Gastrocnemius medialis (tissue), 4 donors: ENCODE data around the gene DMD. TPM values are rescaled to one million over a fixed set of nuclear protein-coding genes. Genes with fewer than 3 reads are reported as not detected.
A peak's percentile ranks its signal among the peaks of the same experiment; 100 is the strongest.

Source experiments
- ATAC-seq, 2 donors: fragments of 150-250 bp; one replicate each; pipeline ENCODE4 v1.9.1; 2016
- DNase-seq, 2 donors: peaks; one replicate each; pipeline ENCODE4 v3.0.0-alpha.2; 2019
- H3K27ac ChIP-seq, 4 donors: fragments of 200-600 bp; sonication (generic); 1 replicate in 1 of 4; 2 replicates in 3 of 4; pipeline ENCODE4 v1.5.1; 2016 to 2018; ENCODE audit warnings: mild to moderate bottlenecking in 2 of 4, moderate library complexity in 1 of 4
- H3K27me3 ChIP-seq, 3 donors: fragments of 200-600 bp; sonication (generic) in 2 of 3; 1 replicate in 1 of 3; 2 replicates in 2 of 3; pipeline versions ENCODE4 v1.5.1 to v1.6.0; 2016 to 2019; ENCODE audit warnings: mild to moderate bottlenecking in 1 of 3, moderate library complexity in 1 of 3
- H3K36me3 ChIP-seq, 2 donors: fragments of 200-600 bp; sonication (generic) in 1 of 2; one replicate each; pipeline ENCODE4 v1.5.1; 2017 to 2018
- H3K4me1 ChIP-seq, 2 donors: fragments of 200-600 bp; sonication (generic) in 1 of 2; one replicate each; pipeline ENCODE4 v1.5.1; 2016 to 2017; ENCODE audit warnings: mild to moderate bottlenecking in 2 of 2
- H3K4me3 ChIP-seq, 4 donors: fragments of 200-600 bp; sonication (generic) in 3 of 4; 1 replicate in 1 of 4; 2 replicates in 3 of 4; pipeline ENCODE4 v1.5.1; 2016 to 2019; ENCODE audit warnings: mild to moderate bottlenecking in 2 of 4
- H3K9me3 ChIP-seq, 3 donors: fragments of 200-600 bp; sonication (generic) in 2 of 3; 1 replicate in 1 of 3; 2 replicates in 2 of 3; pipeline ENCODE4 v1.5.1; 2016 to 2019
- POLR2A ChIP-seq, 2 donors: fragments of 450-650 bp; IDR thresholded peaks; one replicate each; pipeline ENCODE4 v1.6.1; 2017; ENCODE audit warnings: antibody characterized with exemption in 2 of 2, mild to moderate bottlenecking in 2 of 2, moderate library complexity in 2 of 2
- in situ Hi-C, 4 donors: fragments of 200-750 bp; cut with MboI; loops; one replicate each; pipeline versions ENCODE4 v1.15.0 to v1.8.0; 2017; ENCODE audit warnings: low sequenced_read_pairs in 4 of 4
- intact Hi-C: fragments of 100-400 bp; cut with DNase I; formaldehyde crosslinking; loops from one replicate; pipeline ENCODE4 v1.15.1; 2023; ENCODE audit warnings: low total_unique reads
- total RNA-seq, 4 donors: library from RNA; depleted of rRNA; stranded (reverse); fragments of >200 nt; gene quantifications; one replicate each; pipeline versions ENCODE4 v1.1.0 to v1.2.3, GENCODE V29; 2016
- TF ChIP-seq, protein P1 (sequence below), 5 experiments: fragments of 450-650 bp in 3 of 5; fragments of 200-600 bp in 2 of 5; sonication (generic) in 2 of 5; IDR thresholded peaks in 4 of 5; conservative IDR thresholded peaks in 1 of 5; 1 replicate in 4 of 5; 2 replicates in 1 of 5; pipeline ENCODE4 v1.5.1; 2016 to 2019; ENCODE audit warnings: antibody characterized with exemption in 5 of 5, mild to moderate bottlenecking in 3 of 5, moderate library complexity in 3 of 5

DMD gene
- total RNA-seq, 4 donors from 2014 or later, result 53.5 to 201 (median 98.9) TPM

DNA sequence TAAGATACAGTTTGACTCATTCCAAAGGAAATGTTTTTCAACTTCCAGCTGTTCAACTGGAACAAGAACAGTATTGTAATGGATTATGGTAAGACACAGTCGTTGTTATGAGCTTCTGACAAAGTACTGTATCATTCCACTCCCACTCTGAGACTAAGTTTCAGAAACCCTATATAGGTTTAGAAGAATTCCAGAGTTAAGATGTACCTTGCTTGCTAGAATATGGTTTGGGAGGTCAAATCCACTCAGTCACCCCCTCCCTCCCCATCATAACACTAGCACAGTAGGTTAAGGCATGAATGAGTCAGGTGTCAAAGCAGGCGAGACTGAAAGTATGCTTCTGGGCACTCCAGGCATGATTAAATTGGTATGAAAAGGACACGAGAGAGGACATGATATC lies 339.7 kb downstream of the DMD start:
- TF ChIP-seq POLR2A (IDR thresholded peaks at IDR 0.05), result no peak
- TF ChIP-seq, protein P1, sequence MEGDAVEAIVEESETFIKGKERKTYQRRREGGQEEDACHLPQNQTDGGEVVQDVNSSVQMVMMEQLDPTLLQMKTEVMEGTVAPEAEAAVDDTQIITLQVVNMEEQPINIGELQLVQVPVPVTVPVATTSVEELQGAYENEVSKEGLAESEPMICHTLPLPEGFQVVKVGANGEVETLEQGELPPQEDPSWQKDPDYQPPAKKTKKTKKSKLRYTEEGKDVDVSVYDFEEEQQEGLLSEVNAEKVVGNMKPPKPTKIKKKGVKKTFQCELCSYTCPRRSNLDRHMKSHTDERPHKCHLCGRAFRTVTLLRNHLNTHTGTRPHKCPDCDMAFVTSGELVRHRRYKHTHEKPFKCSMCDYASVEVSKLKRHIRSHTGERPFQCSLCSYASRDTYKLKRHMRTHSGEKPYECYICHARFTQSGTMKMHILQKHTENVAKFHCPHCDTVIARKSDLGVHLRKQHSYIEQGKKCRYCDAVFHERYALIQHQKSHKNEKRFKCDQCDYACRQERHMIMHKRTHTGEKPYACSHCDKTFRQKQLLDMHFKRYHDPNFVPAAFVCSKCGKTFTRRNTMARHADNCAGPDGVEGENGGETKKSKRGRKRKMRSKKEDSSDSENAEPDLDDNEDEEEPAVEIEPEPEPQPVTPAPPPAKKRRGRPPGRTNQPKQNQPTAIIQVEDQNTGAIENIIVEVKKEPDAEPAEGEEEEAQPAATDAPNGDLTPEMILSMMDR (IDR thresholded peaks at IDR 0.05 in 4 of 5, conservative IDR thresholded peaks at IDR 0.05 in 1 of 5), result no peak
- Histone ChIP-seq H3K27ac (peak overlapping the region; percentile 43 to 74 (median 60)), H3K27me3 (no peaks in the 10 kb centered on the region), H3K9me3 (no peaks in the 10 kb centered on the region), H3K4me3 (no peak overlapping the region), H3K36me3 (no peaks in the 10 kb centered on the region), H3K4me1 (peaks cover 43 to 47% of the 10 kb centered on the region in 2 donors)
- DNase-seq, result no peak
- peak; percentile 39 to 53 for ATAC-seq
- in situ Hi-C loops (no loop called here), intact Hi-C loops (no loop called here)

DNA sequence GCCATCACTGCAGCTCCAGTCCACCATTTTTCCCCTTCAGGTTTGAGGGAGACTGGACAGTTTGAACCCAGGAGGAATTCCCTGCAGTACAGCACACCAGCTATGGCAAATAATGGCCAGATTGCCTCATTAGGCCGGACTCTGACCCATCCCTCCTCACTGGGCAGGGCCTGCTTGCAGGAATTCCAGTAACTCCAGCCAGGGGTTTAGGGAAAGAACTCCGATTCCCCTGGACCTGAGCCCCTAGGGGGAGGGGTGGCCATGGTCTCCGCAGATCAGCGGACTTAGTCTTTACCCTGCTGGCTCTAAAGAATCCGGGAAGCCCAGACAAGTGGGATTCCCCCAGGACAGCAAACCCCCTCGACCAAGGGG lies 342.8 kb downstream of the DMD start:
- TF ChIP-seq POLR2A (IDR thresholded peaks at IDR 0.05), result no peak
- TF ChIP-seq, protein P1 (IDR thresholded peaks at IDR 0.05 in 4 of 5, conservative IDR thresholded peaks at IDR 0.05 in 1 of 5), result no peak
- intact Hi-C loops, result no loop called here
- H3K27ac ChIP-seq, result peak overlapping the region in 3 of 4 donors; percentile 57 to 60 (median 59)
- ATAC-seq, result no peak
- in situ Hi-C loops, result no loop called here
- no peaks in the 10 kb centered on the region for H3K27me3 ChIP-seq
- no peaks in the 10 kb centered on the region for H3K9me3 ChIP-seq
- peaks cover 29 to 30% of the 10 kb centered on the region in 2 donors for H3K4me1 ChIP-seq
- H3K4me3 ChIP-seq, result no peak overlapping the region
- H3K36me3 ChIP-seq, result no peaks in the 10 kb centered on the region
- no peak for DNase-seq

DNA sequence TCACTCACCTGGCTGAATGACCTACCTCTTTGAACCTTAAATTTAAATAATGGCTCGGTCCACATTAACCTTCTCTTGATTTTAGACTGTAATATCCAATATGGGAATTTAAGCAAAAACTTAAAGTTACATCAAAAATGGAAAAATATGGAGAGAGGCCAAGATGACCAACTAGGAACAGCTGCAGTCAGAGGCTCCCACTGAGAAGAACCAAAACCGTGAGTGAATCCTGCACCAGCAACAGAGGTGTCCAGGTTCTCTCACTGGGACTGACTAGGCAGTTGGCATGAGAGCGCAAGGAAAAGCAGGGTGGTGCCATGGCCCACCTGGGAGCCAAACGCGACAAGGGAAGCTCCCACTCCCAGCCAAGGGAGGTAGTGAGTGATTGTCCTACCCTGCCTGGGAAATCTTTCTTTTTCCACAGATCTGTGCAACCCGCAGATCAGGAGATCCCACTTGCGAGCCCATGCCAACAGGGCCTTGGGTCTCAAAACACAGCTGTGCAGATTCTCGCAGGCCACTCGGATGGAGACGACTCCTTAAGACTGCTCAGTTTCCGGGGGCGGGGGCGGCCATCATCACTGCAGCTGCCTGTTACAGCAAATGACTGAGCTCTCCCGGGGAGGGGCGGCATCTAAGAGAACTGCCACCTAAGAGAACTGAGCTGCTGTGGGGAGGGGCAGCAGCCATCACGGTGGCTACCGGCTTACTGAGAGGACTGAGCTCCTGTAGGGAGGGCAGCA lies 343.4 kb downstream of the DMD start:
- Histone ChIP-seq H3K4me3 (no peak overlapping the region), H3K27ac (peak overlapping the region in 3 of 4 donors; percentile 57 to 60 (median 59)), H3K36me3 (no peaks in the 10 kb centered on the region), H3K9me3 (no peaks in the 10 kb centered on the region), H3K4me1 (peaks cover 23 to 28% of the 10 kb centered on the region in 2 donors), H3K27me3 (no peaks in the 10 kb centered on the region)
- in situ Hi-C loops (no loop called here), intact Hi-C loops (no loop called here)
- no peak for ATAC-seq
- TF ChIP-seq, protein P1 (IDR thresholded peaks at IDR 0.05 in 4 of 5, conservative IDR thresholded peaks at IDR 0.05 in 1 of 5), result no peak
- no peak for TF ChIP-seq POLR2A (IDR thresholded peaks at IDR 0.05)
- DNase-seq, result no peak

DNA sequence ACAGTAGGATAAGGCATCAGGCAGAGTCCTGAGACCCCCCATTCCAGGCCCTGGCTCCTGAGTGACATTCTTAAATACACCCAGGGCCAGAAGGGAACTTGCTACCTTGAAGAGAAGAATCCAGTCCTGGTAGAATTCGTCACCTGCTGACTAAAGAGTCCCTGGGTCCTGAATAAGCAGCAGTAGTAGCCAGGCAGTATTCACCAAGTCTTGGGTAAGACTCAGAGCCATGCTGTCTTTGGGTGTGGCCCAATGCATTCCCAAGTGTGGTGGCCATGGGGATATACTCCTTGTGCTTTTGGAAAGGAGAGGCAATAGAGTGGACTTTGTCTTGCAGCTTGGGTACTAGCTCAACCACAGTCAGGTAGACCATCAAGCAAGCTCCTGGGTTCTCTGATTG lies 359.1 kb downstream of the DMD start:
- Histone ChIP-seq H3K27ac (peak overlapping the region in 3 of 4 donors; percentile 46 to 59 (median 53)), H3K27me3 (no peaks in the 10 kb centered on the region), H3K4me1 (peaks cover 0 to 19% of the 10 kb centered on the region in 2 donors), H3K36me3 (no peaks in the 10 kb centered on the region), H3K9me3 (no peaks in the 10 kb centered on the region), H3K4me3 (no peak overlapping the region)
- intact Hi-C loops (no loop called here), in situ Hi-C loops (no loop called here)
- TF ChIP-seq POLR2A (IDR thresholded peaks at IDR 0.05), result no peak
- TF ChIP-seq, protein P1 (IDR thresholded peaks at IDR 0.05 in 4 of 5, conservative IDR thresholded peaks at IDR 0.05 in 1 of 5), result no peak
- DNase-seq, result peak in 1 of 2 donors; percentile 16
- ATAC-seq, result peak; percentile 37 to 61
